ENCODE results near the gene LRRN2. TPM values are rescaled to one million over a fixed set of nuclear protein-coding genes. Genes with fewer than 3 reads are reported as not detected.

The LRRN2 gene
- total and polyA plus RNA-seq, 8 donors, result 0.43 to 4.1 (median 1.0) TPM; not detected in 2

DNA sequence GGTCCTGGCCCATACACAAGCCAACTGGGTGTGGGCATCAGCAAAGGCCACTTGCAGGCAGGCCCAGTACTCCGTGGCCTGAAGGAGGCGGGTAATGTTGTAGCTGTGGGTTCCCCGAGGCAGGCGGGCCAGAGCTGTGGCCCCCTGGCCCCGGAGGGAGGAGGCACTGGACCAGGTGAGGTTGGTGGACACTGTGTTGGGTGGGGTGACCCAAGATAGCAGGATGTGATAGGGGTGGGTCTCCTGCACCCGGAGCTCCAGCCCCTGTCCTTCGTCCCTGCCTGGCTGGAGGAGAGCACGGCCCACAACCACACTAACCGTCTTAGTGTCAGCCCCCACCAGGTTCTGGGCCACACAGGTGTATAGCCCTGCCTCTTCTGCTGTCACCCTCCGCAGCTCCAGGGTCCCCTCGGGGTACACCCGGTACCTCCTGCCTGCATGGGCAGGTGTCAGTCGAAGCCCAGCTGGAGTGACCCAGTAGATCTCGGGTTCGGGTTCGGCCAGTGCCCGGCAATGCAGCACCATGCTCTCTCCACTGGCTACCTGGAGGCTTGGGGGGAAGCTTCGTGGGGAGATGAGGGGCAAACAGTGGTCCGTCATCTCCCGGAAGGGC lies 67.3 kb downstream of the LRRN2 start:
- 89 to 94% (median 93%) methylated on average over 15 to 20 of the region's 20 CpGs for WGBS, 5 donors
- intact Hi-C loops (cut with DNase I; ENCODE audit: low total_unique reads), result no loop called here
- Histone ChIP-seq H3K36me3 (peaks cover 0 to 19% (median 0%) of the 10 kb centered on the region in 4 donors), H3K27ac (no peak overlapping the region), H3K27me3 (peaks cover 0 to 8% (median 0%) of the 10 kb centered on the region in 3 donors), H3K4me1 (peaks cover 0 to 18% (median 3%) of the 10 kb centered on the region in 4 donors), H3K9me3 (no peaks in the 10 kb centered on the region), H3K4me3 (no peak overlapping the region)
- TF ChIP-seq EP300 (IDR thresholded peaks at IDR 0.05), result no peak
- DNase-seq, result no peak

GRCh38 chr1:204617256-204618147 lies 68.0 kb downstream of the LRRN2 start:
- H3K27ac ChIP-seq, result no peak overlapping the region
- no peak overlapping the region for H3K4me3 ChIP-seq
- TF ChIP-seq CTCF (IDR thresholded peaks at IDR 0.05) (no peak), POLR2AphosphoS5 (IDR thresholded peaks at IDR 0.05) (no peak), POLR2A (IDR thresholded peaks at IDR 0.05) (no peak)
- WGBS, 5 donors, result 76 to 80% (median 79%) methylated on average over 12 to 13 of the region's 13 CpGs
- peaks cover 0 to 19% (median 0%) of the 10 kb centered on the region in 4 donors for H3K36me3 ChIP-seq
- H3K27me3 ChIP-seq, result peaks cover 0 to 8% (median 0%) of the 10 kb centered on the region in 3 donors
- H3K9me3 ChIP-seq, result no peaks in the 10 kb centered on the region
- intact Hi-C loops (cut with DNase I; ENCODE audit: low total_unique reads), result no loop called here
- H3K4me1 ChIP-seq, result peaks cover 0 to 14% (median 2%) of the 10 kb centered on the region in 4 donors
- DNase-seq, result no peak

- Histone ChIP-seq H3K4me1 (peaks cover 0 to 8% (median 2%) of the 10 kb centered on the region in 4 donors), H3K4me3 (no peak overlapping the region), H3K27ac (no peak overlapping the region), H3K9me3 (no peaks in the 10 kb centered on the region), H3K36me3 (peaks cover 0 to 19% (median 0%) of the 10 kb centered on the region in 4 donors), H3K27me3 (peaks cover 0 to 8% (median 0%) of the 10 kb centered on the region in 3 donors)
- no peak for TF ChIP-seq POLR2A (IDR thresholded peaks at IDR 0.05)
- no peak for TF ChIP-seq EP300 (IDR thresholded peaks at IDR 0.05)
- TF ChIP-seq POLR2AphosphoS5 (IDR thresholded peaks at IDR 0.05), result no peak
- no peak for TF ChIP-seq CTCF (IDR thresholded peaks at IDR 0.05)
- WGBS, 5 donors, result 57 to 81% (median 71%) methylated on average over 6 of the region's 6 CpGs
- intact Hi-C loops (cut with DNase I; ENCODE audit: low total_unique reads), result no loop called here
- no peak for DNase-seq
Observed at GRCh38 chr1:204616641-204617040, 68.9 kb downstream of the LRRN2 start.

DNA sequence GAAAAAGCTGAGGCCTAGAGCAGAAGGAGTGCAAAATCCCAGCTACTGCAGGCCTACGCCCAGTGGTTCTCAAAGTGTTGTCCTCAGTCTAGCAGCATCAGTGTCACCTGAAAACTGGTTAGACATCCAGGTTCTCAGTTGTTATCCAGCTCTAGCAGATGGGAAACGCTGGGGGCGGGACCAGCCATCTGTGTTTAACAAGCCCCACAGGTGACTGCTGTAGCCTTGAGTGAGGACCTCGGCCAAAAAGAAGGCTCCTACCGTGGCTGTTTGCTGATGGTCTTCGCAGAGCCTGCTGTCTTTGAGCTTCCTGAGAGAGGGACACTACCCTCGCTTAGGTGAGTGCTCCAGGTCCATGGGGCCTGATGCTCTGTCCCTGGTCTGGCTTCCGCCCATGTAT lies 69.7 kb downstream of the LRRN2 start:
- H3K36me3 ChIP-seq, result peaks cover 0 to 19% (median 0%) of the 10 kb centered on the region in 4 donors

More for the DNA sequence above, 69.7 kb downstream of the LRRN2 start:
- Histone ChIP-seq H3K4me3 (no peak overlapping the region), H3K9me3 (no peaks in the 10 kb centered on the region), H3K4me1 (peaks cover 0 to 2% (median 0%) of the 10 kb centered on the region in 4 donors), H3K27ac (no peak overlapping the region), H3K27me3 (peaks cover 0 to 8% (median 0%) of the 10 kb centered on the region in 3 donors)
- 74 to 87% (median 83%) methylated on average over 4 to 8 of the region's 8 CpGs for WGBS, 5 donors
- no peak for TF ChIP-seq POLR2A (IDR thresholded peaks at IDR 0.05)
- TF ChIP-seq CTCF (IDR thresholded peaks at IDR 0.05), result no peak
- TF ChIP-seq EP300 (IDR thresholded peaks at IDR 0.05), result no peak
- TF ChIP-seq POLR2AphosphoS5 (IDR thresholded peaks at IDR 0.05), result no peak
- DNase-seq, result no peak
- intact Hi-C loops (cut with DNase I; ENCODE audit: low total_unique reads), result no loop called here

Measured in stomach (tissue), 9 donors.